Neural cell (in vitro differentiated cells): Measurements from ENCODE around the gene HTR1A. TPM values are rescaled to one million over a fixed set of nuclear protein-coding genes. Genes with fewer than 3 reads are reported as not detected.

Experiments used
- H2AFZ ChIP-seq: fragments of 200-600, 300-800 bp; sonication (generic), shearing (Covaris generic); 2 replicates; pipeline ENCODE4 v1.6.0; 2014; ENCODE audit warnings: low read depth, mild to moderate bottlenecking, antibody characterized with exemption, low read length, moderate library complexity
- H3F3A ChIP-seq: fragments of 200-600 bp; shearing (Covaris generic); 2 replicates; pipeline ENCODE4 v1.6.1; 2016; ENCODE audit warnings: mild to moderate bottlenecking, moderate library complexity, mixed read lengths, antibody characterized with exemption, low read length; ENCODE audit not compliant: insufficient read depth, poor library complexity, severe bottlenecking
- H3K27ac ChIP-seq: fragments of 200-600, 300-800 bp; sonication (generic), shearing (Covaris generic); 2 replicates; pipeline ENCODE4 v1.5.1; 2014; ENCODE audit warnings: mild to moderate bottlenecking, low read length, moderate library complexity
- H3K27me3 ChIP-seq: fragments of 300-800, 200-600 bp; sonication (generic), shearing (Covaris generic); 2 replicates; pipeline ENCODE4 v1.6.0; 2014; ENCODE audit warnings: mild to moderate bottlenecking, low read depth, low read length, moderate library complexity; ENCODE audit not compliant: insufficient read depth
- H3K36me3 ChIP-seq: fragments of 300-800, 200-600 bp; sonication (generic), shearing (Covaris generic); 2 replicates; pipeline ENCODE4 v1.5.1; 2014; ENCODE audit warnings: mild to moderate bottlenecking, antibody characterized with exemption, low read length, moderate library complexity; ENCODE audit not compliant: insufficient read depth
- H3K4me2 ChIP-seq: fragments of 300-800, 200-600 bp; sonication (generic), shearing (Covaris generic); 2 replicates; pipeline ENCODE4 v1.6.0; 2014; ENCODE audit warnings: mild to moderate bottlenecking, low read length
- H3K4me3 ChIP-seq: fragments of 300-800, 200-600 bp; sonication (generic), shearing (Covaris generic); 2 replicates; pipeline ENCODE4 v1.5.1; 2014; ENCODE audit warnings: mild to moderate bottlenecking, low read length, moderate library complexity
- H3K79me2 ChIP-seq: fragments of 200-600 bp; shearing (Covaris generic); replicated peaks from 2 replicates; pipeline ENCODE4 v1.6.0; 2014; ENCODE audit warnings: mild to moderate bottlenecking, low read length, moderate library complexity; ENCODE audit not compliant: insufficient read depth
- H3K9ac ChIP-seq: fragments of 300-800, 200-600 bp; sonication (generic), shearing (Covaris generic); 2 replicates; pipeline ENCODE4 v1.6.1; 2016; ENCODE audit warnings: mild to moderate bottlenecking, low read length, mixed read lengths
- H3K9me2 ChIP-seq: fragments of 200-600 bp; shearing (Covaris generic); 2 replicates; pipeline ENCODE4 v1.6.1; 2016; ENCODE audit warnings: mild to moderate bottlenecking, low read length, mixed read lengths; ENCODE audit not compliant: insufficient read depth
- H3K9me3 ChIP-seq: fragments of 200-600, 300-800 bp; sonication (generic), shearing (Covaris generic); 2 replicates; pipeline ENCODE4 v1.6.1; 2016; ENCODE audit warnings: mild to moderate bottlenecking, mixed run types, low read length, moderate library complexity, mixed read lengths
- H4K20me1 ChIP-seq: fragments of 200-600 bp; shearing (Covaris generic); 2 replicates; pipeline ENCODE4 v1.6.1; 2016; ENCODE audit warnings: mild to moderate bottlenecking, mixed run types; ENCODE audit not compliant: insufficient read depth
- EP300 ChIP-seq: fragments of 450-650 bp; conservative IDR thresholded peaks from 2 replicates; pipeline ENCODE4 v1.6.1; 2014; ENCODE audit warnings: antibody characterized with exemption, mild to moderate bottlenecking, moderate library complexity; ENCODE audit not compliant: poor library complexity, severe bottlenecking
- EZH2 ChIP-seq: fragments of 200-600, 300-800 bp; shearing (Covaris generic), sonication (generic); IDR thresholded peaks from 2 replicates; pipeline ENCODE4 v1.6.1; 2014; ENCODE audit warnings: antibody characterized with exemption, low read length, borderline replicate concordance, mild to moderate bottlenecking; ENCODE audit not compliant: insufficient read depth, poor library complexity, severe bottlenecking
- MXI1 ChIP-seq: fragments of 450-650 bp; conservative IDR thresholded peaks from 2 replicates; pipeline ENCODE4 v1.6.1; 2014; ENCODE audit warnings: antibody characterized with exemption, mild to moderate bottlenecking; ENCODE audit not compliant: poor library complexity, severe bottlenecking
- POLR2AphosphoS5 ChIP-seq: IDR thresholded peaks from 2 replicates; pipeline ENCODE4 v1.6.1; 2012
- RAD21 ChIP-seq: fragments of 450-650 bp; conservative IDR thresholded peaks from 2 replicates; pipeline ENCODE4 v1.6.1; 2014; ENCODE audit warnings: antibody characterized with exemption, mild to moderate bottlenecking, moderate library complexity
- REST ChIP-seq: IDR thresholded peaks from 2 replicates; pipeline ENCODE4 v1.6.1; 2012; ENCODE audit warnings: borderline replicate concordance
- SMC3 ChIP-seq: fragments of 450-650 bp; conservative IDR thresholded peaks from 2 replicates; pipeline ENCODE4 v1.6.1; 2014; ENCODE audit warnings: antibody characterized with exemption, mild to moderate bottlenecking, moderate library complexity; ENCODE audit not compliant: poor library complexity
- TAF1 ChIP-seq: IDR thresholded peaks from 2 replicates; pipeline ENCODE4 v1.6.1; 2012; ENCODE audit warnings: low read depth
- polyA plus RNA-seq: library from polyadenylated mRNA; depleted of rRNA; stranded (reverse); fragments of >200 nt; gene quantifications from 2 replicates; pipeline ENCODE4 v1.2.3, GENCODE V29; 2014
- TF ChIP-seq, protein P1 (sequence below): fragments of 450-650 bp; IDR thresholded peaks from 2 replicates; pipeline ENCODE4 v1.5.1; 2014; ENCODE audit warnings: antibody characterized with exemption, mild to moderate bottlenecking, moderate library complexity; ENCODE audit not compliant: poor library complexity, severe bottlenecking

HTR1A gene
- polyA plus RNA-seq, 1 donor from 2014 or later, result not detected

DNA sequence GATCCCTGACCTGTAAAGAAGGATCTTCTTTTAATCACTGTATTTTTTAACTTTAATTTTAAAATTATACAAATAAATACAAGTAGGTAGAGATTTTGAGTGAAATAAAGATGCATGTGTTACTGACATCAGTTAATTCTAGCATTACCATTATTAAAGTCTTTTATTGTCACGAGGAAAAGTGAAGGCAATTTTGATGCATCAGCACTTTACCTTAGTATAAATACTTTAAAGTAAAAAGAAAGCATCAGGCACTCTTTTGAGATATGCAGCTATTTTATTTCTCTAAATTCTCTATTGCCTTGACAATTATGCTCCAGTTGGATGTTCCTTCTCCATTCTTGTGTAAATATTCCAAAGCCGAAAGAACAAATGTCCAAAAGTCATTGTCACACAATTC, 4.6 kb downstream of the HTR1A start:
- Histone ChIP-seq H3K4me3 (no peak overlapping the region), H3K79me2 (no peaks in the 10 kb centered on the region), H2AFZ (no peak overlapping the region), H3K9me3 (no peaks in the 10 kb centered on the region), H3K27ac (no peak overlapping the region), H3F3A (no peaks in the 10 kb centered on the region), H3K9ac (no peak overlapping the region), H4K20me1 (no peaks in the 10 kb centered on the region), H3K36me3 (no peaks in the 10 kb centered on the region), H3K27me3 (peaks cover 45% of the 10 kb centered on the region), H3K4me2 (no peak overlapping the region), H3K9me2 (no peaks in the 10 kb centered on the region)
- no peak for TF ChIP-seq TAF1
- TF ChIP-seq RAD21, result no peak

- no peak overlapping the region for H3K4me2 ChIP-seq
- no peak overlapping the region for H3K4me3 ChIP-seq
- H3K27me3 ChIP-seq, result peaks cover 1% of the 10 kb centered on the region
- H3F3A ChIP-seq, result no peaks in the 10 kb centered on the region
- no peaks in the 10 kb centered on the region for H3K9me2 ChIP-seq
- H3K36me3 ChIP-seq, result no peaks in the 10 kb centered on the region
- H3K27ac ChIP-seq, result no peak overlapping the region
- H3K9me3 ChIP-seq, result no peaks in the 10 kb centered on the region
- no peak overlapping the region for H2AFZ ChIP-seq
- no peaks in the 10 kb centered on the region for H3K79me2 ChIP-seq
- no peaks in the 10 kb centered on the region for H4K20me1 ChIP-seq
- H3K9ac ChIP-seq, result no peak overlapping the region
- TF ChIP-seq EP300 (no peak), TAF1 (no peak), REST (no peak), RAD21 (no peak), SMC3 (no peak), EZH2 (no peak), POLR2AphosphoS5 (no peak), MXI1 (no peak)
- TF ChIP-seq, protein P1, sequence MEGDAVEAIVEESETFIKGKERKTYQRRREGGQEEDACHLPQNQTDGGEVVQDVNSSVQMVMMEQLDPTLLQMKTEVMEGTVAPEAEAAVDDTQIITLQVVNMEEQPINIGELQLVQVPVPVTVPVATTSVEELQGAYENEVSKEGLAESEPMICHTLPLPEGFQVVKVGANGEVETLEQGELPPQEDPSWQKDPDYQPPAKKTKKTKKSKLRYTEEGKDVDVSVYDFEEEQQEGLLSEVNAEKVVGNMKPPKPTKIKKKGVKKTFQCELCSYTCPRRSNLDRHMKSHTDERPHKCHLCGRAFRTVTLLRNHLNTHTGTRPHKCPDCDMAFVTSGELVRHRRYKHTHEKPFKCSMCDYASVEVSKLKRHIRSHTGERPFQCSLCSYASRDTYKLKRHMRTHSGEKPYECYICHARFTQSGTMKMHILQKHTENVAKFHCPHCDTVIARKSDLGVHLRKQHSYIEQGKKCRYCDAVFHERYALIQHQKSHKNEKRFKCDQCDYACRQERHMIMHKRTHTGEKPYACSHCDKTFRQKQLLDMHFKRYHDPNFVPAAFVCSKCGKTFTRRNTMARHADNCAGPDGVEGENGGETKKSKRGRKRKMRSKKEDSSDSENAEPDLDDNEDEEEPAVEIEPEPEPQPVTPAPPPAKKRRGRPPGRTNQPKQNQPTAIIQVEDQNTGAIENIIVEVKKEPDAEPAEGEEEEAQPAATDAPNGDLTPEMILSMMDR, result no peak
Observed at GRCh38 chr5:63953217-63953616, 9.0 kb downstream of the HTR1A start.

DNA sequence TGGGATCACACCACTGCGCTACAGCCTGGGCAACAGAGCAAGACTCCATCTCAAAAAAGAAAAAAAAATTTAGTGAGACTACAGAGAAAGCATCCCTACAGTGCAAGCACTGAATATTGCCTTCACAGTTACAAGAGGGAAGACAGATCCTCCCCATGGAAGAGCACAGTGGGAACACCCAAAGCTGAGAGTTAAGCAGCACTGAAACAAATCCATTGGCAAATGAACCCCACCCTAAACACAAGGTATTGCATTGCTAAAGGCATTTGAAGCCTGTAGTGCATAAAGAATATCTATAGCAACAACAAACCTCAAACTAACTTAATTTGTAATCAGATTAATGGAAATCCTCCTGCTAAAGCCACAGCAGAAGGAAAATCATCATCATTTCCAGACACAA, 27.1 kb downstream of the HTR1A start:
- TF ChIP-seq MXI1 (no peak), EP300 (no peak), RAD21 (no peak), REST (no peak), TAF1 (no peak), SMC3 (no peak), EZH2 (no peak), POLR2AphosphoS5 (no peak)
- TF ChIP-seq, protein P1, result no peak
- no peaks in the 10 kb centered on the region for H4K20me1 ChIP-seq
- no peaks in the 10 kb centered on the region for H3K36me3 ChIP-seq
- H3K4me3 ChIP-seq, result no peak overlapping the region
- H3K27ac ChIP-seq, result no peak overlapping the region
- no peaks in the 10 kb centered on the region for H3K27me3 ChIP-seq
- H3F3A ChIP-seq, result no peaks in the 10 kb centered on the region
- no peaks in the 10 kb centered on the region for H3K79me2 ChIP-seq
- no peak overlapping the region for H3K9ac ChIP-seq
- H3K9me3 ChIP-seq, result no peaks in the 10 kb centered on the region
- H3K4me2 ChIP-seq, result no peak overlapping the region
- H3K9me2 ChIP-seq, result no peaks in the 10 kb centered on the region
- H2AFZ ChIP-seq, result no peak overlapping the region
